Measurements from ENCODE around the gene FAM135A. TPM values are rescaled to one million over a fixed set of nuclear protein-coding genes. Genes with fewer than 3 reads are reported as not detected.
"Not testable (repeated sequence)": the region's sequence is repeated elsewhere in the genome, so short reads cannot be mapped to it uniquely, and the experiment has no call there.

The FAM135A gene
- total and polyA plus RNA-seq, 2 of the 8 experiments (the other 6 are each of a cell fraction or from before 2014, with no cell fraction given): 17.4 to 35.7 TPM

DNA sequence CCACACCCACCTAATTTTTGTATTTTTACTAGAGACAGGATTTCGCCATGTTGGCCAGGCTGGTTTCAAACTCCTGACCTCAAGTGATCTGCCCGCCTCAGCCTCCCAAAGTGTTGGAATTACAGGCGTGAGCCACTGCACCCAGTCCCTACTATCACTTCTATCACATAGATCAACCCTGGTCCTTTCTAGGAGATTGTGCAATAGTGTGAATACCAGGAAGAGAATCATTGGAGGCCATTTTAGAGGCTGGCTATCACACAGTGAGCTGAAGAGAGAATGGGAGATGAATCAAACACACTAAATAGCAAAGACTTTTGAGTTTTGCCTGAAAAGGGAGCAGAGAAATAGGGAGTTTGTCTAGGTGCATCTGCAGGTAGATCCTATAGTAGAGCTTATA lies 57.2 kb downstream of the FAM135A start:
- not testable (repeated sequence) for H3K4me2 ChIP-seq (ENCODE audit: insufficient read depth in 1 of 2, low read depth in 2 of 2, low read length in 2 of 2); H3K4me1 ChIP-seq (replicated peaks in 1 of 4; ENCODE audit: control insufficient read depth in 3 of 4, insufficient read depth in 4 of 4, low read length in 3 of 4); H2AFZ ChIP-seq (ENCODE audit: low read length); H4K5ac ChIP-seq (ENCODE audit: insufficient read length, low read depth, low read length); H3K9me3 ChIP-seq (ENCODE audit: insufficient read depth in 2 of 2, low read depth in 1 of 2, low read length in 1 of 2); H4K91ac ChIP-seq (replicated peaks; ENCODE audit: insufficient read length, low read length); H3K79me2 ChIP-seq (ENCODE audit: control insufficient read depth in 1 of 2, insufficient read depth in 2 of 2, low read length in 2 of 2); H3K9ac ChIP-seq (replicated peaks in 1 of 4; ENCODE audit: extremely low read depth in 1 of 4, low read depth in 3 of 4, low read length in 3 of 4); H2BK120ac ChIP-seq (replicated peaks; ENCODE audit: low read depth, low read length); FAIRE-seq; H3K23ac ChIP-seq (ENCODE audit: insufficient read length); H3K79me1 ChIP-seq (ENCODE audit: low read depth, low read length); H3K27ac ChIP-seq (ENCODE audit: low read depth, low read length); H4K8ac ChIP-seq (ENCODE audit: extremely low read depth, insufficient read depth, low read length); H3K23me2 ChIP-seq (ENCODE audit: low read depth, low read length); H3K4me3 ChIP-seq (ENCODE audit: extremely low read depth in 1 of 4, insufficient read depth in 2 of 4, low read depth in 3 of 4, low read length in 4 of 4); H3K4ac ChIP-seq (replicated peaks; ENCODE audit: insufficient read length, low read depth, low read length); H2AK5ac ChIP-seq (ENCODE audit: low read depth, low read length); H2BK5ac ChIP-seq (ENCODE audit: low read depth, low read length); H4K20me1 ChIP-seq (replicated peaks in 1 of 2; ENCODE audit: control insufficient read depth in 1 of 2, insufficient read depth in 2 of 2, low read length in 2 of 2); H2BK15ac ChIP-seq (ENCODE audit: low read length); H2BK20ac ChIP-seq (ENCODE audit: low read length); H3K14ac ChIP-seq (ENCODE audit: insufficient read length); H2BK12ac ChIP-seq (ENCODE audit: low read depth, low read length); DNase-seq (ENCODE audit: low read depth in 1 of 2, low spot score in 2 of 2); H3K27me3 ChIP-seq (replicated peaks in 1 of 4; ENCODE audit: control insufficient read depth in 3 of 4, extremely low read depth in 1 of 4, insufficient read depth in 3 of 4, low read length in 3 of 4); H3K56ac ChIP-seq (replicated peaks; ENCODE audit: insufficient read length, low read depth, low read length); H3K18ac ChIP-seq (ENCODE audit: extremely low read depth, low read length)
- WGBS, 2 experiments (ENCODE audit: extremely low coverage in 1 of 2, insufficient coverage in 1 of 2, insufficient read length in 1 of 2, insufficient replicate concordance in 2 of 2, low coverage in 1 of 2, low lambda C conversion rate in 2 of 2, missing lambda C conversion rate in 1 of 2): 92% methylated on average over 3 of the region's 3 CpGs; no CpG with 5 or more reads in 1 of the 2 experiments
- CTCF ChIA-PET (ENCODE audit: partially characterized antibody): interaction anchor here (0.8 to 1.2 kb wide), 2 partner anchors 14 to 160 kb away, joined by 3 read pairs; no protein-coding TSS in a partner anchor
- peak; percentile 74; the same call in 1 of the 2 replicates for TF ChIP-seq CEBPB (IDR thresholded peaks at IDR 0.05; ENCODE audit: low read depth, low read length)
- POLR2A ChIA-PET (ENCODE audit: partially characterized antibody): interaction anchor here (0.9 kb wide), 1 partner anchor 57 kb away, joined by 5 read pairs; the partner anchor contains the start of gene FAM135A
- peaks cover 4 to 15% (median 6%) of the 10 kb centered on the region in 4 experiments; a peak in 6 of 8 replicates for H3K36me3 ChIP-seq (ENCODE audit: control insufficient read depth in 2 of 4, insufficient read depth in 4 of 4, low read length in 3 of 4)

All from H1 (cell line).